ENCODE results near the gene RGS7.

RGS7 gene

DNA sequence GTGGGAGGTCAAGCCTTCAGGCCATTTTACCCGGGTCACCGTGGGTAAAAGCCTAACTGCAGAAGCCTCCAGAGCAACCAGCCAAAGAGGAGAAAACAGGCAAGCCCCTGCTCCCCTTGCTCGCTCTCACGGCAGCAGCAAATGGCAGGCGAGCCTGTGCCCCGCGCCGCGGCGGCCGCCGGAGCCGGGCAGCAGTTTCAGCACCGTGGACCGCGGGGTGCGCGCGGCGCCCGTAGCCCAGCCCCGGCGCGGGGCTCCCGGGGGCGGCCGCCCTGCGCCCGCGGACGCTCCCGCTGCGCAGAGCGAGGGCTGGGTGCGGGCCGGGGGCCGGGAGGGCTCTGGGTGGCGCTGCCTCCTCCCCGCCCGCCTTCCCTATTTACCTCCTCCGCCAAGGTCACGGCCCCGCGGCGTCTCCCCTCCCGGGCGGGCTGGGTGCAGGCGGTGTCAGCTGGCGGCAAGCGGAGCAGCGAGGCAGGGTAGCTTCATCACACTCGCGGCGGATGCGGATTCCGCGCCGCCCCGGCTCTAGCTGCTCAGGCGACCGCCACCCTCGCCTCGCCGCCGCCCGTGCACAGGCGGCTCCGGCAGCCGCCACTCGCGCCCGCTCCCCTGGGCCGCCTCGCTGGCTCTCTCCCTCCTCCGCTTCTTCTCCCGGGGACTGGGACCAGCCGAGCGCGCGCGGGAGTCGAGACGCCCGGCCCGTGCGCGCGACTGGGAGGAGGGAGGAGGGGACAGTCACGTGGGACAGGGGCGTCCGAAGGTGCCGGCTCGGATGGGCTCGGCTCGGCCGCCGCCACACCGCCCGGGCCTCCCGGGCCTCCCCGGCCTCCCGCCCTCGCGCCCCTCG, at the start of gene RGS7:
RGS7 (minus strand) TSS at position 687 of the 847 bp plus-strand sequence.
- peak within 1 kb of the TSS; percentile 51 for H3K4me3 ChIP-seq (replicated peaks; ENCODE audit: low read depth, low read length)
- TF ChIP-seq, protein P1, sequence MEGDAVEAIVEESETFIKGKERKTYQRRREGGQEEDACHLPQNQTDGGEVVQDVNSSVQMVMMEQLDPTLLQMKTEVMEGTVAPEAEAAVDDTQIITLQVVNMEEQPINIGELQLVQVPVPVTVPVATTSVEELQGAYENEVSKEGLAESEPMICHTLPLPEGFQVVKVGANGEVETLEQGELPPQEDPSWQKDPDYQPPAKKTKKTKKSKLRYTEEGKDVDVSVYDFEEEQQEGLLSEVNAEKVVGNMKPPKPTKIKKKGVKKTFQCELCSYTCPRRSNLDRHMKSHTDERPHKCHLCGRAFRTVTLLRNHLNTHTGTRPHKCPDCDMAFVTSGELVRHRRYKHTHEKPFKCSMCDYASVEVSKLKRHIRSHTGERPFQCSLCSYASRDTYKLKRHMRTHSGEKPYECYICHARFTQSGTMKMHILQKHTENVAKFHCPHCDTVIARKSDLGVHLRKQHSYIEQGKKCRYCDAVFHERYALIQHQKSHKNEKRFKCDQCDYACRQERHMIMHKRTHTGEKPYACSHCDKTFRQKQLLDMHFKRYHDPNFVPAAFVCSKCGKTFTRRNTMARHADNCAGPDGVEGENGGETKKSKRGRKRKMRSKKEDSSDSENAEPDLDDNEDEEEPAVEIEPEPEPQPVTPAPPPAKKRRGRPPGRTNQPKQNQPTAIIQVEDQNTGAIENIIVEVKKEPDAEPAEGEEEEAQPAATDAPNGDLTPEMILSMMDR (IDR thresholded peaks at IDR 0.05; ENCODE audit: low read length, missing control alignments), result no peak
- peak; percentile 49 for DNase-seq (ENCODE audit: low read depth)

DNA sequence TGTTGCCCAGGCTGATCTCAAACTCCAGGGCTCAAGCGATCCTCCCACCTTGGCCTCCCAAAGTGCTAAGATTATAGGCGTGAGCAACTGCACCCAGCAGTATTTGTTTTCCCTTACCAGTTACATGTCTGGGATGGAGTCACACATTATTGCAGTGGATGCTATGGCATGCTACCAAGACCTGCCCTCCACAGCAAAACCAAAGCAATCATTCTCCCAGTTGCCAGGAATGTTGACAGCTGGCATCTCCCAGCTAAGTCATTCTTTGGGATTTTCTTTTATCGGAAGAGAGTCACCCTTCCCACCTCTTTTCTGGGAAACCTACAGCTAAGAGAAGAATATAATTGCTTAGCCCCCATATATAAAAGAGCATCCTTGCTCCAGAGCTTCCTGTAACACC, 49.4 kb upstream of the RGS7 start:
- H3K4me3 ChIP-seq (replicated peaks; ENCODE audit: low read depth, low read length), result no peak overlapping the region
- no peak for DNase-seq (ENCODE audit: low read depth)
- TF ChIP-seq, protein P1 (IDR thresholded peaks at IDR 0.05; ENCODE audit: low read length, missing control alignments), result no peak

DNA sequence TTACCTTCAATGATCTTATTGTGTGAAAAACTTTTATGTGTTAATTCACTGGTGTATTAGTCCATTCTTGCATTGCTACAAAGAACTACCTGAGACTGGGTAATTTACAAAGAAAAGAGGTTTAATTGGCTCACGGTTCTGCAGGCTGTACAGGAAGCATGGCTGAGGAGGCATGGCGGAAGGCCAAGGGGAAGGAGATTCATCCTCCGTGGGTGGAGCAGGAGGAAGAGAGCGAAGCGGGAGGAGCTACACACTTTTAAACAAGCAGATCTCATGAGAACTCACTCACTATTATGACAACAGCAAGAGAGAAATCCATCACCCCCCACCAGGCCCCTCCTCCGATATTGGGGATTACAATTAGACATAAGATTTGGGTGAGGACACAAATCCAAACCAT, 44.2 kb upstream of the RGS7 start:
- TF ChIP-seq, protein P1 (IDR thresholded peaks at IDR 0.05; ENCODE audit: low read length, missing control alignments), result no peak
- DNase-seq (ENCODE audit: low read depth), result no peak
- H3K4me3 ChIP-seq (replicated peaks; ENCODE audit: low read depth, low read length), result no peak overlapping the region

DNA sequence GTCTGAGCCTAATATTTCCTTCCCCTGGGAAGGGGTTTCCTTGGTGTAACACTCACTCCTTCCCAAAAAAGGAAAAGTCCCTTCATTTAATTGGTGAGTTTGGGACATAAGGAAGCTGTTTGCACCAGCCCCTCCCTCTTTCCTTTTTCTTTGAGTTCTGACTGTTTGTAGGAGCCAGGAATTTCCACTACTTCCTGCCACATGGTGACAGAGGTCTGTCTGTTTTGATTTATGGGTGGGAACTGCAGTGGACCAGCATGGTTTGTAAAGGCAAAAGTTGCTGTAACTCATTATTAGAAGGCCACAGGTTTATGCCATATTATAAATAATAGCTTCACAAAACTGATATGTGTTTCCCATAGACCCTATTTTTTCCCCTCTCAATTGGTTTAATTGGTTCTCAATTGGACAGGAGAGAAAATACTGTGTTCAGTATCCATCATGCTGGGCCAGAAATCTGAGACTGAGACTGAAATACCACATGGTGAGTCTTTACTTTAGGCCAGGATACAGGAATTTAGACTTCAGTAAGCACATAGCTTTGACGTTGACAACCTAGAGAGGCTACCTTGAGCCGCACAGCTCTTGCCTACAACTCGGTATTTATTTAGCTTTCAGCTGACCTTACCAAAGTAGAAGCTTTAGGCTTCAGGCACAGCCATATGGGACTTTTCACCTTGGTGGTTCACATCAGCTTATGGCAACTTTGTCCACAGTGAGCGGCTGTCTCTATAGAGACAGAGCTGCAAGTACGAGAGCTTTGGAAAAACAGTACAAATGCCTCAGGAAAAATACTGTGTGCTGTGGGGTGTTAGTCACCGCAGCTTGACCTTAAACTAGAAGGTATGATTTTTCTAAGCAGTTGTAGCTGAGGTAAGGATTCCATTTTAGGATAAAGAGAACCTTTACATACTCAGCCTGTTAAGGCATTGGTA, 40.0 kb upstream of the RGS7 start:
- no peak for DNase-seq (ENCODE audit: low read depth)
- TF ChIP-seq, protein P1 (IDR thresholded peaks at IDR 0.05; ENCODE audit: low read length, missing control alignments), result no peak
- H3K4me3 ChIP-seq (replicated peaks; ENCODE audit: low read depth, low read length), result no peak overlapping the region

DNA sequence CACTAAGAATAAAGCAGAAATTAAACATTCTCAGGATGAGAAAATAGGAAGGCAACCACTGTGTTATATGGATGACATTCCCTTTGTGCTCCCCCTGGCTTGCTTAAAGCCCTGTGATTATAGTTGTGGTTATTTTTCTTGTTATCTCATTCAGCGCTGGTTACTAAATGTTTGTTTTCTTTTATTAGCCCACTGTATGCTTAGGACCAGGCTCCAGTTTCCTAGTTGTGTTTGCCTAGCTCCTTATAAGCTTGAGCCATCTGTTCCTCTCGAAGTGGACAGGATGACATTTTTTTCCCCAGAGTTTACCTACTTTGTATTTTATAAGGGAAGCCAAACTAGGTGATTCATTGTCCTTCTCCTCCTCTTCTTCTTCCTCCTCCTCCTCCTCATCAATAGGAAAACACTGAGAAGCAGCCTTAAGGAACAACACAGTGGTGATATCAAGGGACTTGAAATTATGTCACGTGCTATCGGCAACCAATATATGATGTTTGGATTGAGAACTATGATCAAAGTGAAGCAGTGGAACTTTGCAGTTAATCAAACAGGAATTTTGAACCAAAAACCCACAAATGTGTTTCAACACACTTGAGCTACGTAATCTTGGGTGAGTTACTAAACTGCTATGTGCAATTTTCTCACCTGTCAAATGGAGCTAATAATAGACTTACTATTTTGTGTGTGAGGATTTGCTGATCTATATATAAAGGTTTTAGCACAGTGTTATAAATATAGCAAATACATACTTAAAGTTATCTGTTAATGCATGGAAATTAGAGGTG, 35.1 kb upstream of the RGS7 start:
- no peak overlapping the region for H3K4me3 ChIP-seq (replicated peaks; ENCODE audit: low read depth, low read length)
- TF ChIP-seq, protein P1 (IDR thresholded peaks at IDR 0.05; ENCODE audit: low read length, missing control alignments), result no peak
- no peak for DNase-seq (ENCODE audit: low read depth)

DNA sequence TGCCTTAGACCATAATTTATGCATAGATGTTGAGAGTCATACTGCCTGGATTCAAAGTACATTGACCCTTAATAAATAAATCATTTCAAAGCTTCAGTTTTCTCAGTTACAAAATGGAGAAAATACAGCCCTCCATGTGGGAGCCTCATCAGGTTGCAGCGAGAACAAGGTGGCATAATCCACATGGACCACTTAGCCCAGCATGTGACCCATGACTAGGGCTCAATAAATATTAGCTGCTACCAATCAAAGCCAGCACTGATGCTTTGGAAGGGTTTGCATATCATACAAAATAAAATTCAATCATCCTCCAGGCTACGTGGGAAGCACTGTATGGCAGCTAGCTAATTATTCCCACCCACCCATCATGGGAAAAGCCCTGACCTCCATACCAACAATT, 33.5 kb upstream of the RGS7 start:
- TF ChIP-seq, protein P1 (IDR thresholded peaks at IDR 0.05; ENCODE audit: low read length, missing control alignments), result no peak
- no peak for DNase-seq (ENCODE audit: low read depth)
- no peak overlapping the region for H3K4me3 ChIP-seq (replicated peaks; ENCODE audit: low read depth, low read length)

Measured in fibroblast of pulmonary artery (primary cell).